GM12874 (cell line): ENCODE results near the gene PPP1R14B.
A peak's percentile ranks its signal among the peaks of the same experiment; 100 is the strongest.

Experiments used
- TF ChIP-seq, protein P1 (sequence below): IDR thresholded peaks from 2 replicates; pipeline ENCODE4 v1.5.1; 2011; ENCODE audit warnings: low read depth, mild to moderate bottlenecking, control low read depth, low read length, moderate library complexity; ENCODE audit not compliant: insufficient read depth

The PPP1R14B gene

DNA sequence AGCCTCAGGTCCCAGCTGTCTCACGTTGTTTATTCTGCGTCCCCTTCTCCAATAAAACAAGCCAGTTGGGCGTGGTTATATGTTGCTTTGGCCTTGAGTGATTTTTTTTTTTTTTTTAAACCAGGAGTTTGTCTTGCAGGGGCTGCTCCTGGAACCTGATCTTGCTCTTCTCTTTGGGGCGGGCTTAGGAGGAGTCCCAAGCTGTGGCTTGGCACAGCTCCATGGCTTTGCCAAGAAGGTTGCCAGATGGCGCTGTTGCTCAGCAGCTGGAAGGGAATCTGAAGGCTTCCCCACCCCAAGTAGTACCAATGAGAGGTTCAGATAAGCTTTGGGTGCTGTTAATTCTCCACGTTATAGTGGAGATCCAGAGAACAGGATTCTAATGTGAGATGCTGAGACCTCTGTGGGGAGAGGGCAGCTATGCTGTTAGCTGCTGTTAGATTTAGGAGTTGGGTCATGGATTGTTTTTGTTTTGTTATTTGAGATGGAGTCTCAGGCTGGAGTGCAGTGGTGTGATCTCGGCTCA lies 42.2 kb downstream of the PPP1R14B start:
- TF ChIP-seq, protein P1, sequence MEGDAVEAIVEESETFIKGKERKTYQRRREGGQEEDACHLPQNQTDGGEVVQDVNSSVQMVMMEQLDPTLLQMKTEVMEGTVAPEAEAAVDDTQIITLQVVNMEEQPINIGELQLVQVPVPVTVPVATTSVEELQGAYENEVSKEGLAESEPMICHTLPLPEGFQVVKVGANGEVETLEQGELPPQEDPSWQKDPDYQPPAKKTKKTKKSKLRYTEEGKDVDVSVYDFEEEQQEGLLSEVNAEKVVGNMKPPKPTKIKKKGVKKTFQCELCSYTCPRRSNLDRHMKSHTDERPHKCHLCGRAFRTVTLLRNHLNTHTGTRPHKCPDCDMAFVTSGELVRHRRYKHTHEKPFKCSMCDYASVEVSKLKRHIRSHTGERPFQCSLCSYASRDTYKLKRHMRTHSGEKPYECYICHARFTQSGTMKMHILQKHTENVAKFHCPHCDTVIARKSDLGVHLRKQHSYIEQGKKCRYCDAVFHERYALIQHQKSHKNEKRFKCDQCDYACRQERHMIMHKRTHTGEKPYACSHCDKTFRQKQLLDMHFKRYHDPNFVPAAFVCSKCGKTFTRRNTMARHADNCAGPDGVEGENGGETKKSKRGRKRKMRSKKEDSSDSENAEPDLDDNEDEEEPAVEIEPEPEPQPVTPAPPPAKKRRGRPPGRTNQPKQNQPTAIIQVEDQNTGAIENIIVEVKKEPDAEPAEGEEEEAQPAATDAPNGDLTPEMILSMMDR, result peak; percentile 72

DNA sequence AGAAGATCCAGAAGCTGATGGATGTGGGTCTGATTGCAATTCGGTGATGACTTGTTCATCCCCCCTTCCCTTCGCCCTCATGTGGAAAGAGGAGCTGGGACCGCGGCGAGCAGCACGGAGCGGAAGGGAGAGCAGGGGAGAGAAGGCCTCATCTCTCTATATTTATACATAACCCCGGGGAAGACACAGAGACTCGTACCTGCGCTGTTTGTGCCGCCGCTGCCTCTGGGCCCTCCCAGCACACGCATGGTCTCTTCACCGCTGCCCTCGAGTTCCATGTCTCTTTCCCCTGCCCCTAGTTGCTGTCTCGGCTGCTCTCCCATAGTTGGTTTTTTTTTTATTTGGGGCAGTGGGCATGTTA lies 42.7 kb downstream of the PPP1R14B start:
- TF ChIP-seq, protein P1, result no peak

DNA sequence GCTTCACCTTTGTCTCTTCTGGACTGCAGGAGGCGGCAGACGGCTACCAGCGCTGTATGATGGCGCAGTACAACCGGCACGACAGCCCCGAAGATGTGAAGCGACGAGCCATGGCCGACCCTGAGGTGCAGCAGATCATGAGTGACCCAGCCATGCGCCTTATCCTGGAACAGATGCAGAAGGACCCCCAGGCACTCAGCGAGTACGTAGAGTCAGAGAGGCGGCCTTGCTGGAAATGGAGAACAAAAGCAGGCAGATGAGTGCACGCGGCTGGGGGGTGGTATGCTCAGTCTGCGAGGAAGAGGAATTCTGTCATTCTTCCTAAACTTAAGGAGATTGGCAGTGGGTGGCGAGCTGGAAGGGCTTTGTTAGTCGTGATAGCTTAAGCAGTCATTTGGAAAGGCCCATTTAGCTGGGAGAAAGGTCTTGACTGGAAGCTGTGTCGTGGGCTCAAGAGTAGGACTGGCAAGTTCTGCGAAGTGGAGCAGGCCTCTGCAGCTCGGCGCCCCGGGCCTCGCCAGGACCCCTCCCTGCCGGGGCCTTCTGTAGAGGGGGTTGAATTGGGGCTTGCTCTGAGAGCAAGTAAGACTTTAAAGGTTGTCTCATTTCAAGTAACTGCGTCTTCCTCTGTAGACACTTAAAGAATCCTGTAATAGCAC lies 43.2 kb downstream of the PPP1R14B start:
- TF ChIP-seq, protein P1, result no peak

- TF ChIP-seq, protein P1, result no peak
These were observed 43.8 kb downstream of the PPP1R14B start for GRCh38 chr11:64202992-64203391.

DNA sequence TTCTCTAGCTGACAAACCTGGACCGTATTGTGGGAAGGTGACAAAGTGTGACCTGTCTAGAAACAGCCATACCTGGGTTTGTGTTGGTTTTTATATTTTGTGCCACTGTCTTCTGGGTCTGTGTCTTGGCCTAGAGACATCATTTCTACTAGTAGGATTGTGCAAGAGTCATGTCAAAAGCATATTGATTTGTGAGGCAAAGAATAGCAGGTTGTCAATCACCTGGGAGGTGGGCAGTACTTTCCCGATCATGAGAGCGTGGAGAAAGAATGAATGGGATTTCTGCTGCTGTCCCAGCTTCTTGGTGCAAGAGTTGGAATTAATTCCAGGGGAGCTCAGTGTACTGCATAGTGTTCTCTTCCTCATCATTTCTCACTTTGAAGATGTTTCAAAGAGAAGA lies 45.2 kb downstream of the PPP1R14B start:
- TF ChIP-seq, protein P1, result no peak

DNA sequence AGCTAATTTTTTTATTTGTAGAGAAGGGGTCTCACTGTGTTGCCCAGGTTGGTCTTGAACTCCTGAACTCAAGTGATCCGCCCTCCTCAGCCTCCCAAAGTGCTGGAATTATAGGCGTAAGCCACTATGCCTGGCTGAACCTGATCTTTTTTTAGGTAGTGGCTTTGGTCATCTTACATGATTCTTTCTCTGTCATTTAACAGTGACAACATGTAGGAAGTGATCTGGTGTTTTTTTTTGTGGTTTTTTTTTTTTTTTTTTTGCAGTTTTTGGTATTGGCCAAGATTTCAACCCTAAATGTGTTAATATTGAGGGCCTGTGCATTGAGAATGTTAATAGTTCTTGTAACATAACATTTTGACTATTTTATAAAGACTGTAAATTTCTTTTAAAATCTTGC lies 48.2 kb downstream of the PPP1R14B start:
- TF ChIP-seq, protein P1, result no peak

DNA sequence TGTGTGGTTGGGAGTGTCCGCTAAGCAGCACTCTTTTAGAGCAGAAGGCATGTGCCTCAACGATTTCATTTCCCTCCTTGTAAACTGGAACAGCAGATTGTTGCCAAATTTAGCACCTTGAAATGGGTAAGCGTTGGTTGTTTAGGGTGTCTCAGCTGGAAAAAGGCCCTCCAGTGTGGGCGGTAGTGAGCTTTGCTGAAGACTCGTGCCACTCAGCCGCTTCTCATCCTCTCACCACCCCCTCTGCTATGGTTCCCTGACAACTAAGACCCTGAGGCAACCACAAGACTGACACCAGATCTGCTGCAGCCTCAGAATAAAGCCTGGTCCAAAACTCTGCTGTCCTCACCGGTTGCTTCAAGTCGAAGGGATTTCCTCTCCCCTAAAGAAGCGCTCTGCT lies 50.1 kb downstream of the PPP1R14B start:
- TF ChIP-seq, protein P1, result no peak
